NCI-H2081 (cell line): ENCODE data around the gene DEK.
"Not testable (repeated sequence)": the region's sequence is repeated elsewhere in the genome, so short reads cannot be mapped to it uniquely, and the experiment has no call there.

ENCODE experiments used
- DNase-seq, 2 experiments: peaks; one replicate each; lab custom pipeline; 2025; lab: John Stamatoyannopoulos, UW

Gene DEK

GRCh38 chr6:18264219-18264922 is at the start of gene DEK:
Gene DEK (minus strand): TSS chr6:18264530. CDS start chr6:18263987, 543 bp downstream.
- DNase-seq, result peak; percentile 86 to 92

GRCh38 chr6:18312368-18312767 is 48.0 kb upstream of the DEK start:
- no peak for DNase-seq

- DNase-seq, result not testable (repeated sequence)
Observed at GRCh38 chr6:18310010-18310409, 45.7 kb upstream of the DEK start.

- no peak for DNase-seq
Observed at GRCh38 chr6:18309046-18309445, 44.7 kb upstream of the DEK start.

- no peak for DNase-seq
Observed at GRCh38 chr6:18308070-18308735, 43.9 kb upstream of the DEK start.

GRCh38 chr6:18306977-18307376 is 42.6 kb upstream of the DEK start:
- DNase-seq, result no peak

- no peak for DNase-seq
Observed at GRCh38 chr6:18302561-18303439, 38.5 kb upstream of the DEK start.

GRCh38 chr6:18293076-18293904 is 29.0 kb upstream of the DEK start:
- DNase-seq, result no peak

- no peak for DNase-seq
Observed at GRCh38 chr6:18289283-18289682, 25.0 kb upstream of the DEK start.

- DNase-seq, result no peak
Observed at GRCh38 chr6:18284261-18284660, 19.9 kb upstream of the DEK start.

- no peak for DNase-seq
Observed at GRCh38 chr6:18281564-18281963, 17.2 kb upstream of the DEK start.

GRCh38 chr6:18280084-18280483 is 15.8 kb upstream of the DEK start:
- DNase-seq, result peak in 1 of 2 experiments; percentile 68

GRCh38 chr6:18279422-18279821 is 15.1 kb upstream of the DEK start:
- no peak for DNase-seq

- no peak for DNase-seq
Observed at GRCh38 chr6:18277237-18278006, 13.1 kb upstream of the DEK start.

GRCh38 chr6:18276610-18277236 is 12.4 kb upstream of the DEK start:
- peak in 1 of 2 experiments; percentile 50 for DNase-seq

- DNase-seq, result no peak
Observed at GRCh38 chr6:18270216-18270615, 5.9 kb upstream of the DEK start.

GRCh38 chr6:18269717-18270116 is 5.4 kb upstream of the DEK start:
- DNase-seq, result peak in 1 of 2 experiments; percentile 16

GRCh38 chr6:18269253-18269652 is 4.9 kb upstream of the DEK start:
- no peak for DNase-seq

GRCh38 chr6:18268066-18268465 is 3.7 kb upstream of the DEK start:
- no peak for DNase-seq

GRCh38 chr6:18266523-18266912 is 2.2 kb upstream of the DEK start:
- DNase-seq, result no peak
